GOT3 (cell line): ENCODE data around the gene BNIP5.

Experiments
- DNase-seq: peaks from one replicate; lab custom pipeline; 2025; ENCODE audit warnings: mixed read lengths; lab: John Stamatoyannopoulos, UW

BNIP5 gene

DNA sequence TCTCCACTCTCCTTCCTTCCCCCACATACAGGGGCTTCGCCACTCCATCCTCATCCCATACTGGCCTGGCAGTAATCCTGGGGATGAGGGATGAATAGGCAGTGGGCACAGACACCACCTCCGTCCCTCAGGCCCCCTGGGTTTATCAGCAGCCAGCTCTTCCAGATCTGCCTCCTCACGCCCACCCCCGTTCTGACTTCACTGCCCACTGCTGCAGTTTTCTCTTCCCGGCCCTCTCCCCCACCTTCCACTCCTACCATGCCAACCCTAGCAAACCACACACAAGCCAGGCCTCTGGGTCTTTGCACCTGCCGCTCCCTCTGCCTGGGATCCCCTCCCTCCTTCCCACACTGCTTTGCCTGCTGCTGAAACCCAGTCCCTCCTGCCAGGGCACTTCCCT lies 44.5 kb downstream of the BNIP5 start:
- DNase-seq = no peak

DNA sequence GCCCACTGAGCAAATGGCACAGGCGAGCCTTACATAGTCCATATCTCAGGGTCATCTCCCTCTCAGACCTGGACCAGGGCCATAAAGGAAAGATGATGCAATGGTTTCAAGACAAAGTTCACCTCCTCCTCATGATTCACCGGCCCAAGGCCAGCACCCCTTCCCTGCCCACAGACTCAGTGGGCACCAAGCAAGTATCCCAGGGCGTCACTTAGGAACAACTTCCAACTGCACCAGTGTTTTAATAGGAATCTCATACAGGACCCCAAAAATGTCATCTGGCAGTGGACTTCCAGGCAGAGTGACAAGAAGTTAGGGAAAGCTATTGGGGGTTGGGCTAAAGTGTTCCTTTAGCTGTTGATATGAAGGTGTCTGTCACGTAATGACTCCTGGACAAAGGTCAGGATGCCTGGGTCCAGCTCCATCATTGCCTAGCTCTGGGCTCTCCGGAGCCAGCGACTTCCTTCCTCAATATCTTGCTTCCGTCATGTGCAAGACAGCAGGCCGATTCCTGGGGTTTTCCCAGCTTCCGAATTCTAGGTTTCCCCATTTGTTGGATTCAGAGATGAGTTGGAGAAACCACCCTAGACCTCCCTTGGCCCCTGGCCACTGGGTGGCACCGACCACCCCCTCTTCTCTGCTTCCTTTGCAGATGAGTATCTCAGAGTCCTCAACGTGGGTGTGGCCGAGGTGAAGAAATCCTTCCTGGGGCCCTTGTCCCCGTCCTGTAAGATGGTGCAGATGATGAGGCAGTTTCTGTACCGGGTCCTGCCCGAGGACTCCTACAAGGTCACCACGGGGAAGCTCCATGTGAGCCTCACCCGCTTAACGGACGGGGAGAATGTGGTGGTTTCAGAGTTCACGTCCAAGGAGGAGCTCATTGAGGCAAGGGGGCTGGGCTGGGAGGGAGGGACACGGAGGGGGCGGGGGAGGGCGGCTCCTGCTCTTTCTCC lies 45.7 kb downstream of the BNIP5 start:
- no peak for DNase-seq

DNA sequence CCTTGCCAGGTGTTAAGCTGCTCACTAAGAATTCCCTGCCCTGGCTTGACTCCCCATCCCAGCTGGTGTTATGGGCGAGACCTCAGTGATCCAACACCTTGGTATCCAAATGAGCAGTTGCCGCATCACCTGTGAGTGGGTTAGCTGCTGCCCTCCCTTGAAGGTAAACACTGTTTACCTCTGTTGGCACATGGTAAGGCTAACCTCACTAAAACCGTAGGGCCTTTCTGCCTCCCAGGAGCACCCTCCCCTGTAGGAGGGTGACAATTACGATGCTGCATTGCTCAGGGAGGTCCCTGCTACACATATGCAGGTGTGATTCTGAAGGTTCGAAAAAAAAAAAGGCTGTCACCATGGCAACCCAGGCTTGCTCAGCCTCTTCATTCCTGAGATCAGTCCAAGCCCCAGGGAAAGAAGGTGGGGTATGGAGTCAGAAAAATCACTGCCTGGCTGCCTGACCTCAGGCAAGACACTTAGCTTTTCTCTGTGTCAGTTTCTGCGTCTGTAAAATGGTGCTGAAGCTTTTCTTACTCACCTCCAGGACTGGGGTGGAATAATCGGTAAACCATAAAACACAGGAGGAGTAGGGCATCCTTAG lies 47.3 kb downstream of the BNIP5 start:
- no peak for DNase-seq

DNA sequence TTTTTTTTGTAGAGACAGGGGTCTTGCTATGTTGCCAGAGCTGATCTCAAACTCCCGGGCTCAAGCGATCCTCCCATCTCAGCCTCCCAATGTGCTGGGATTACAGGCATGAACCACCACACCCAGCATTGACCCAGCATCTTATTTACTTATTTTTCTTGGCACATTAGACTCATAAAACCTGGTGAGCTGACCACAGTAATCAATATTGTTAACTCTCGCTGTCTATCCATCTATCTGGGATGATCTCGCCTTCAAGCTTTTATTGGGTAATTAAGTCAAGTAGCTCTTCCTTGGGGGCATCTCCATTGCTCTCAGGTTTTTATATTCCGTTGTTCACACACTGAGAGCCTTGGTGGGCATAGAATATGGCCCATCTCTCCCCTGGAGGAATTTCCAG lies 49.8 kb downstream of the BNIP5 start:
- no peak for DNase-seq

DNA sequence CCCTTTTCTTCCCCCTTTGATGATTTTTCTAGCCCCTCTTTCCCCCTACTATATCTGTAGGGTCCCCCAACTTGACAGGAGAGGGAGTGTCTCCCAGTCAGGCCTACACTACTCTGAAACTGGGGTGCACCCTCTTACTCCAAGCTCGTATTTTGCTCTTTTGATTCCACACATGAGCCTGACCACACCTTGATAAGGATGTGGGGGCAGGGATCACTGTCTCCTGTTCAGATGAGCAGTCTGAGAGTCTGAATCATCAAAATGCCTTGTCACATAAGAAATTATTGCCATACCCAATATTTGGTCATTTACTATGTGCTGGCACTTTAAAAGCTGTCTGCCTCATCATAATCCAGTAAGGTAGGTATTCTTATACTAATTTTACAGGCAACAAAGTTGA lies 50.9 kb downstream of the BNIP5 start:
- no peak for DNase-seq

DNA sequence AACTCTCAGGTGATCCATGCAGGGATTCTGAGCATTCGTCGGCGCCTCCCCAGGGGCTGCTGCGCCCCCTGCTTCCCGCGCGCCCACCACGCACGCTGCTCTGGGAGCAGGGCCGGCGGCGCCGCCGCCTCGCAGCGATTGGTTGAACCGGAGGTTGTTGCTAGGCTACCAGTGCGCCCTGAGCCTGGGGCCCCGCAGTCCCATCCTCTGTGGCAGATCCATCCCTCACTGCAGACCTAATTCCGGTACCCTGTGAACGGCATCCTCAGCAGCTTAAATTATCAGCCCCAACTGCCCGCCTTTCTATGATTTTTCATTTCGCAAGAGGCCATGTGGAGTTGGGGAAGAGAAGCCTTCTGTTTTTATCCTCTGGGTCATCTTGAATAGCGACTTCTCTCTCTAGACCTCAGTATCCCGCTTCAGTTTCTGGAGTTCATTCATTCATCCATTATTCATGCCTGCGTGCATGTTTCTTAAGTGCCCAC lies 51.5 kb downstream of the BNIP5 start:
- DNase-seq = no peak

DNA sequence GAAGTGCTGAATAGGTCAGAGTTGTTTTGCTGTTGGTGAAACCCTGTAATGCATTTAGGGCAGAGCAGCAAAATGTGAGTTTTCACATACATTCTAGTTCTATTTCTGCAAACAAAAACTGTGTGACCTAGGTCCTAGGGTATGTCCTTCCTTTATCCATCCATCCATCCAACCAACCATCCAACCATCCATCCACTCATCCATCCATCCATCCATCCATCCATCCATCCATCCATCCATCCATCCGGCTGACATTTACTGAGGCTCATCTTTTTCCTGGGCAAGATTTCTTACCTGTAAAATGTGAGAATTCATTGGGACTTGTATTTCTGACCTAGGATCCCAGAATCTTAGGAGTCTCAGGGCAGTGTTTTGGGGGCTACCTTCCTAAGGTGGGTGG lies 52.3 kb downstream of the BNIP5 start:
- no peak for DNase-seq

DNA sequence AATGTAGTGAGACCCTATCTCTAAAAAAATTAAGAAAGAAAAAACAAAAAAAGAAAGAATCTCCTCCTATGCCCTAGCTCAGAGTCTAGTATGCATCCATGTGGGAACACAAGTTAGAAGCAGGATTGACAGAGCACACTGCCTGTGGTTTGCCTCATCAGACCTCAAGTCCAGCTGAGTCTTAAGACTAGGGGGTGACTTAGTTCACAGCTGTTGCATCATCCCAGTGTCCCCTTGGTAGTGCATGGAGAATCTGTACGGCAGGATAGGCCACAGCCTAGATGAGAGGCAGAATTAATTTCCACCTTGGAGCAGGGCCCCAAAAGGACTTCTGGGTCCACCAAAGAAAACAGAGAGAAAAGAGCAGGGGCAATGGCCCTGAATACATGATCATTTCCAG lies 53.1 kb downstream of the BNIP5 start:
- DNase-seq = no peak

DNA sequence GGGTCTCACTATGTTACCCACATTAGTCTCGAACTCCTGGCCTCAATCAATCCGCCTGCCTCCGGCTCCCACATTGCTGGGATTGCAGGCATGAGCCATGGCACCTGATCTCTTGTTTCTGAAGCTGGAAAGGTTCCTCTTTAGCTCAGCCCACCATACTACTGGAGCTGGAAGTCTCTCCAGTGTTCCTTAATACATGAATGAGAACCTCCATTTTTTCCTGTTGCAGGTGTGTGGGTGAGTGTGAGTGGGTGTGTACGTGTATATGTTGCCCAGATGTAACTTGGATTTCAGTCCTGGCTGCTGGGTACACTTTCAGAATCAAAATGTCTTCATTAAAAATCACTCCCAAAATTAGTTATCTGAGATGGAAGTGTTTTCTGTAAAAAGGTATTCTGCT lies 55.7 kb downstream of the BNIP5 start:
- no peak for DNase-seq

DNA sequence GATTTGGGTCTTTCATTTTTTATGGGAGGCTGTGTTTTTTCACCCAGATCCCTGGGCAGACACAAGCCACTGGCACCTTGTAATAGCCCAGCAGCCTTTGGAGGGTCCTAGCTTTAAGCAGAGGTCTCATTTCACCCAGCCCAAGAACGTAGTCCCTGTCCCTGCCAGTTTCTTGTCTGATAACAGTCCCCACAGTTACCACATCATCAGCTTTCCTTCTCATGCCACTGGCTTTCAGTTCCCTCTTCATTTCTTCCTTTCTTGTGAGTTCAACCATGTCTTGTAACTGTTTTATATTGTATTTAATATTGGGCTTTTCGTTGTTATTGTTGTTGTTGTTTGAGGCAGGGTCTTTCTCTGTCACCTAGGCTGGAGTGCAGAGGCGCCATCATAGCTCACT lies 56.2 kb downstream of the BNIP5 start:
- no peak for DNase-seq

DNA sequence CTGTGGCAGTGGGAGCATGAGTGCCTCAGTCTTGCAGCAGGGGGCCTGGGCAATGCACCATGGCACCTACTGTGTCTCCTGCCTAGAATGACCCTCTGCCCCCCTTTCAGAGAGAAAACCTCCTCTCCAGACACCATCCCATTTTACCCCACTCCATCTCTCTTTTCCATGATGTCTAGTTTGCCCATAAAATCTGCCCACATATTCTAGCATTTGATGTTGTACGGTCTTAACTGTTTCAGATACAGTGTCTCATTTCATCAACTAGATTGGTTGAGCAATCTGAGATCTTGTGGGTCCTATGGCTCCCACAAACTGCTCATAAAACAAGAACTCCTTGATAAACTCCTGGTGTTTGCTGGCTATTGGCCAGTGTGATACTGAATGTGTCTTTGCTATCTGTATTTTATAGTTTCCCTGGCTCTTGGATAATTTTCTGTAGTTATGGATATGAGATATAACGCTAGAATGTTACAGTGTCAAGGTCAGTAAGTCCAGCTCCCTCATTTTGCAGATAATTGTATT lies 58.7 kb downstream of the BNIP5 start:
- no peak for DNase-seq

DNA sequence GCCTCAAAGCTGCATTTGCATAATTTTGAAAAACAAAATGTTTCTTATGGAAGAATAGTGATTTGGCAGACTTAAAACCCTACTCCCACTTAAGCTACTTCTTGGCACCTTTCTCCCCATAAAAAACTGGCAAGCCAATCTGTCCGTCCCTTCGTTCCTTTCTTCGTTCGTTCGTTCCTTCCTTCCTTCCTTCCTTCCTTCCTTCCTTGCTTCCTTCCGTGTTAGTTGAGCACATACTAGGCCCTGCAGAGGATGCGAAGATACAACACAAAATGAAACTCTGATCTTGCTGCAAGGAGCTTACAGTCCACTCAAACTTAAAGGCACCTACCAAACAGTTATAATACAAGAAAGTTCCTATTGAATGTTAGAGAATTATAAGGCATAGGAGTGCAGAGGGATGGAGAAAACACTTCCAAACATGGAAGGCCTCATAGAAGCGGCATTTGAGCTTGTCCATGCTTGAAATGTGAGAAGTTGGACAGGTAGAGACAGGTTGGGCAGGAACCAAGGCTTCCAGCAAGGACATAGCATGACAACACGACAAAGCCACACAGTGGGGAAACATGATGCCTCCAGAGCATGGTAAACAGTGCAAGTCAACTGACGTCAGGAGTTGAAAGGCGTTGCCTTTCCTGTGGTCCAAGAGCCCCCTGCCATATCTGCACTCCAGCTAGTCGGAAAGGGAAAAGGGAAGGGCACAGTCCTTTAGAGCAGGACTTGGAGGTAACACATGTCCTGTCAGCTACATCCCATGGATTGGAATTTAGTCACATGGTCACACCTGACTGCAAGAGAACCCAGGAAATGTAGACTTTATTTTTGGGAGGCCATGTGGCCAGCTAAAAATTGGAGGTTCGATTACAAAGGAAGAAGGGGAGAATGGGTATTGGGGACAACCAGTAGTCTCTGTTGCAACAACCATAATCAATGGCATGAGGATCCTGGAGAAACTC lies 59.8 kb downstream of the BNIP5 start:
- no peak for DNase-seq

DNA sequence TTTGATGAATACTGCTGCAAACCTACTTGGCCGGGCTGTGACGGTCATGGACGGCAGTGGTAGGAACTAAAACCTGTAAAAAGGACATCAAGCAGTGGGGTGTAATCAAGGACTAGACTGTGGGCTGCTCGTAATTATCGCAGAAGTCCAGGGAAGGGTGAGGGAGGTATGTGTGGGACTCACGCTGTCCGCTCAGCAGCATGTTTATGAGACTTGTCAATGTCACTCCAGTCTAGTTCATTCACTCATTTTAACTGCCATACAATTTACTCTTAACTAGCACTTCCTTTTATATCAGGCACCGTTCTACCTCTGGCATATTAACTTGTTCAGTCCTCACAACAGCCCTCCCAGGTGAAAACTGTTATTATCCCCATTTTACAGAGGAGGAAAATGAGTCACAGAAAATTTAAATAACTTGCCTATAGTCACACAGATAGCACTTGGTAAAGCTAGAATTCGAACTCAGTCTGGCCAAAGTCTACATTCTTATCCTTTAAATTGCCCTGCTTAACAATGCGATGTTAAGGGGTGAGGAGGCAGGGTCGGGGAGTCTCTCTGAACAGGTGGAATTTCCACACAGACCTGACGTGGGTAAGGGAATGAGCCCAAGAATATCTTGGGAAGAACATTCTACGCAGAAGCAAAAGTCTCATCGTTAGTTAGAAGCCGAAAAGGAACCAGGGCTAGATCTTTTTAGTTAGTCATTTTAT lies 62.7 kb downstream of the BNIP5 start:
- no peak for DNase-seq

DNA sequence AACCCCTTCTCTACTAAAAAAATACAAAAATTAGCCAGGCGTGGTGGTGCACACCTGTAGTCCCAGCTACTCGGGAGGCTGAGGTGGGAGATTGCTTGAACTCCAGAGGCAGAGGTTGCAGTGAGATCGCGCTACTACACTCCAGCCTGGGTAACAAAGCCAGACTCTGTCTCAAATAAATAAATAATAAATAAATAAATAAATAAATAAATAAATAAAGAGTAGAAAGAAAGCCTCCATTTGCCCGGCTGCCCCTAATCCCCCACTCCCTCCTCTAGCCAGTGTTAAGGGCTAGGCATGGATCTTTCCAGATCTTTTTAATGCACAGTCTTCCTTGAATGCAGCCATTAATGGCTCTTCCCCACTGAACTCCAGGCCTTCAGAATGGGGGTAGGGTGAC lies 63.6 kb downstream of the BNIP5 start:
- DNase-seq = no peak

DNA sequence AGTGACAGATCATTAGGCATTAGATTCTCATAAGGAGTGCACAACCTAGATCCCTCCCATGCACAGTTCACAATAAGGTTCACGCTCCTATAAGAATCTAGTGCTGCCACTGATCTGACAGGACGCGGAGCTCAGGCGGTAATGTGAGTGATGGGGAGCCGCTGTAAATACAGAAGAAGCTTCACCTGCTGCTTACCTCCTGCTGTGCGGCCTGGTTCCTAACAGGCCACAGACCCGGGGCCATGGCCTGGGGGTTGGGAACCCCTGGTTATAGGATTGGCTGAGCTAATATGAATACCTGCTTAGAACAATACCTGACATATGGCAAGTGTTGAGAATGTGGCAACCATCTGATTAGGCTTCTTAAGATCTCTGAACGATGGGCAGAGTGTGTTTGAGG lies 64.5 kb downstream of the BNIP5 start:
- DNase-seq = no peak

DNA sequence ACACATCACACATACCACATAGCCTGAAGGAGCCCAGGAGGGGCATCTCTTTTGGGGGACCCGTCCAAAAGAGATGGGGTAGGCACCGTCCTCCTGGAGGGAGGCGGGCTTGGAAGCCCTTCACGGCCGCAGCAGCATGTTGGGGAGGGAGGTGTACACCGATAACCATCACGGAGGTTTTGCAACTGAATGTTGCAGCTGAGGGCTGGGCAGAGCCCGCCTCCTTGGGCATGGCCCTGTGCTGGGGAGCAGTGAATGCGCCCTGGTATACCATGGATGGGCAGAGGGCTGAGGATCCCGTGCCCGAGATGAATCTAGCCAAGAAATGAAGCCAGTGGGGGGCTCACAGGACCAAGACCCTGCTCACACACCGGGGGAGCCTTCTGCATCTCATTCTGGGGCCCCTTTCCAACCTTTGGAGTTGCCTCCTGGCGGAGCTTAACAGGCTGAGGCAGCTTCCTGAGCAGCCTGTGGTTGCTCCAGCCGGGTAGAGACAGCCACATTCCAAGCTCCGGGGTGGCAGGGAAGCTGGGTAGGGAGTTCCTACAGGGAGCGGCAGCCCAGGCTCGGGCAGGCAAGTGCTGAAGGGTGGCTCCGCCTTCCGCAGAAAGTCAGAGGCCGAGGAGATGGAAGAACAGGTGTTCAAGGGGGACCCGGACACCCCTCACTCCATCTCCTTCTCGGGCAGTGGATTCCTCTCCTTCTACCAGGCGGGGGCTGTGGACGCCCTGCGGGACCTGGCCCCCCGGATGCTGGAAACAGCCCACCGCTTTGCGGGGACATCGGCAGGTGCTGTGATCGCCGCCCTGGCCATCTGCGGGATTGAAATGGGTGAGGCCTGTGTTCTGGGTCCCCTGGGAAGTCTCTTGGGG lies 66.6 kb downstream of the BNIP5 start, which contains the start of gene PNPLA1:
PNPLA1 (plus strand) TSS at position 227 of the 872 bp plus-strand sequence; CDS start at position 627, 400 bp downstream.
- DNase-seq = no peak

DNA sequence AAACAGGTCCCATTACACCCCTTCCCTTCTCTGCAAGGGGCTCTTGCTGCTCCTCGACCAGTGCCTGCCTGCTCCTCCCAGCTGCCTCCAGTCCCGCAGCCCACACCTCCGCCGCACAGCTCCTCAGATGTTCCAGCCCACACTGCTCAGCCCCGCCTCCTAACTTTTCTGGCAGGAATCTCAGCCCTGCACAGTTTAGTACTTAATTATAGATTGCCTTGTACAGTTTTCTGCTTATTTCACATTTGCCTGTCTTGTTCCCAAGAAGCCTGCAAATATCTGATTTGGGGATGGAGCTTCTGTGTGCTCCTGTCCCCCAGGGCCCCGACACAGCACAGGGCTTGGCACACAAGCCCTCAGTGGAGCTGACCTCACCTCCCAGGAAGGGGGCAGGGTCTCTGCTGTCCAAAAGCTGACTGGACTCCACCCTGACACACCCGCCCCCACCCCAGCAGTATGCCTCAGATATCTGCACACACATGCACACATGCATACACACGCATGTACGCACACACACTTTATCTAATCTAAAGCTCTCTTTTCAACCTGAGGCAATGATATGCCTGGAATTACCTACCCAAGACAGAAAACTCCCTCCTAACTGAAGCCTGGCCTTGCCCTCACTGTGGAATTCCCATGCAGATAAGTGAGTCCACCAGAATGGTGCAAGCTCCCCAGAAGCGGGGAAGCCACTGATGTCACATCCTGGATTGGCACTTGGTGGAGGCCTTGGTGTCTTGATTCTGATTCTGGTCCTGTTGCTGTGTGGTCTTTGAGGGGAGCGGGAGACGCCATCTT lies 68.0 kb downstream of the BNIP5 start:
- DNase-seq = no peak

DNA sequence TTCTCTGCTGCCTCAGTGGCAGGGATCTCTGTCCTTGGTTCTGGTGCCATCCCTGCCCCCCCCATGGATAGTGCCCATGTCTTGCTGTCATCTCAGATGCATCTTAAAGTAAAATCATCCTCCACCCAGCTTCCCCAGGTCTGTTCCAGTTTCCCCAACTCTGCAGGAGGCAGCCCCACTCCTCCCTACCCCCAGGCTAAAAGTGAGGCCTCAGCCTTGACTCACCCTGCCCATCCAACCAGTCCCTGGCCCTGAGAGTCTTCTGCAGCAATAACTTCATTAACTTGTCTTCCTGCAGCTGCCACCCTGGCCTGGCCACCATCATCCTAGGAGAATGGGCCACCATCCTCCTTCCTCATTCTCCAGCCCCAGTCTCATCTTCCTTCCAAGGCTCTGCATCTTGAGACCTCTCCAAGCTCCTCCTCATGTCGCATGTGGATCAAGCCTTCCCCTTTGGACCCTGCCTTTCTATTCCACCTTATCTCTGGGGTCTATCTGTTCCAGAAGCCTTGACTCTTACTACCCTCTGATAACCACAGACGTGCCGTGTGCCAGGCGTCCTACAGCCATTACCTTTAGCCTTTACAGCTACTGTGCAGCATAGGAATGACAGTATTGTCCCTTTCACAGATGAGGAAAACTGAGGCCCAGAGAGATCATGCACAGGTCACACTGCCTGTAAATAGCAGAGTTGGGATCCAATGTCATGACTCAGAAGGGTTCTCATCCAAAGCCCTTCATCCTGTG lies 68.8 kb downstream of the BNIP5 start:
- DNase-seq = no peak
